Activated CD4-positive, alpha-beta T cell treated with anti-CD3 and anti-CD28 coated beads, Interleukin-2, amount 50 U/mL, for 1 hour (primary cell): ENCODE data around the gene PDZRN3.

Source experiments
- DNase-seq: peaks from one replicate; pipeline ENCODE4 v3.0.0-alpha.2; 2020

PDZRN3 gene

GRCh38 chr3:73552700-73553099, 72.0 kb downstream of the PDZRN3 start:
- no peak for DNase-seq

- no peak for DNase-seq
Measured at GRCh38 chr3:73550032-73550431, 74.7 kb downstream of the PDZRN3 start.

- DNase-seq: no peak
Measured at GRCh38 chr3:73549051-73549600, 75.6 kb downstream of the PDZRN3 start.

GRCh38 chr3:73548436-73548835, 76.3 kb downstream of the PDZRN3 start:
- no peak for DNase-seq

GRCh38 chr3:73547427-73548248, 77.1 kb downstream of the PDZRN3 start:
- no peak for DNase-seq

- no peak for DNase-seq
Measured at GRCh38 chr3:73546961-73547360, 77.8 kb downstream of the PDZRN3 start.

DNA sequence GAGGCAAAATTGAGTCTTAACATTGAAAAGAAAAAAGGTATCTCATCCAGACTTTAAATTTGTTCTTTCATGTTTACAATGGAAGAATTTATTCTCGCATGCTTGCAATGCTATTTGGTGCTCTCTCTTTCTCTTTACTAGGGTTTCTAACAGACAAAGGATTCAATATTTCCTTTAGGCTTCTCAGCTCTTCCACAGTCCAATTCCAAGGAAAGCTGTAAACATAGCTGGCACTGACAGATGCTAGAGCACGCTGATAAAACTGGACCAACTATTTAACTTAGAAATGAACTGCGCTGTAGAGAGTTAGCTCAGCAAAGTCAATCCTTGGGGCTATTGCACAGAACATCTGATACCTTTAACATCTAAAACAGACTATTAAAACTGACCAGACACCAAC, 81.3 kb downstream of the PDZRN3 start:
- DNase-seq: no peak

- DNase-seq: no peak
Measured at GRCh38 chr3:73542136-73542535, 82.6 kb downstream of the PDZRN3 start.

DNA sequence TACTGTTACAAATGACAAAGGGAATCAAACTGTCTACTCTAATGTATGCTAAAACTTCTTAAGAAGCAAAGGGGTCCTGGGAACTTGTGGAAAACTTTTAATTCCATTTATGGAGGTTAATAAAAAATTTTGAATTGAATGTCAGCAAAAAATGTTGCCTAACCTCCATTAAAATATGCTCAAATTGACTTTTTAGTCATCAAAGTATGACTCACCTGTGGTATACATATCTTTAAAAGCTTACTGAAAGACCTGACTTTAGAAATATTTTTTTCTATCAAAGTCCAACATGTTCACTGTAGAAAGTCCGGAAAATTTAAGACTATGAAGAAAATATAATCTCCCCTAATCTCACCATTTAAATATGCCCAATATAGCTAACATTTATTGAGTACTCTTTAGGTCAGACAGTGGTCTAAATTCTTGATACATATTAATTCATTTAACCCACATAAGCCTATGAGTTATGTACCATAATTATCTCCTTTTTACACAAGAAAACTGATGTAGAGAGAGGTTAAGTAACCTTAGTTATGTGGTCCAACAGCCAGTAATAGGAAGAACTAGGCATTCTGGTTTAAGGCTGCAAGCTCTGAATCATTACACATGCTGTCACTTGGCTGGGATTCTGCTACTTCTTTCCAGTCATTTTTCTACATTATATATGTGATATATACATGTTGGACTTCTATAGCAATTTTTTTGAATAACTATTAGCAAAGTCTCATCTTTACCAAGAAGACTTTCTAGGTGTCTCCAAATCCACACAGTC, 83.6 kb downstream of the PDZRN3 start:
- DNase-seq: no peak

- no peak for DNase-seq
Measured at GRCh38 chr3:73538486-73538885, 86.3 kb downstream of the PDZRN3 start.

GRCh38 chr3:73536952-73537351, 87.8 kb downstream of the PDZRN3 start:
- DNase-seq: no peak

DNA sequence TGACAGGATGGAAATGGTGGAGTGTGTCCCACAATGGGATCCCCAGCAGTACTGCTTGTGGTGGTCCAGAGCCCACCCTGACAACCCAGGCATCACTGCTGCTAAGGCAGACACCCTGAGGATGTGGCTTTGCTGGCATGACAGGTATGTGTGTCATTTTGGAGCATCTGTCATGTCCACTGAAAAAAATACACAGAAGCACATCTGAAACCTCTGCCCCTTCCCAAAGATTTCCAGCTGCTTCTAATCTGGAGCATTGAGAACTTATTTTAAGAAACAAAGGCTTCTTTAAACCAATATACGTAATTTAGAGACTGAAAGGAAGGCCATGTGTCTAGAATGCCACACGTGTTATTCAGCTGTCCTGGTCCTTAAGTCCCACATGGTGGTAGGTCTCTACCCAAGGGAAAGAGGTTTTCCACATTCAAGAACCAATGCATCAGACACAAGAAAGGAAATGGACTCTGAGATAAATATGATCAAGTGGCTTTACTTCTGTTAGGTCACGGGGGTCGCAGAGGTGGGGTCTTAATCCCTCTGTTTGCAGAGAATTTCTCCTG, 88.3 kb downstream of the PDZRN3 start:
- no peak for DNase-seq

DNA sequence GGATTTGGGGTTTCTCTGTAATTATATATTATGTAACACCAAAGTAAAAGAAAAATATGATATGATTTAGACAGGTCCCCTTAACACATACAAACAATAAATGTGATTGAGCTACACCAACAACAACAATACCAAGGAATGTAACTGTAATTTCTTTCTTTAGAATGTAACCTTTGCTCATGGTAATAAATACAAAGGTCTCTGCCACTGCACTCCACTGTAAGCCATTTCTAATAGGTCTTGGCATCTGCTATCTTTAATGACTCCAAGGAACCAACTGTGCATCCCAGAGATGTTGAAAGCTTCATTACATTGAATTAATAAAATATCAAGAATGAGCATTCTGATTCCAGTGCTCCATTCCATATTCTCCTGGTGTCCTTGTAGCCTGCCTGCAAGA, 88.8 kb downstream of the PDZRN3 start:
- no peak for DNase-seq

DNA sequence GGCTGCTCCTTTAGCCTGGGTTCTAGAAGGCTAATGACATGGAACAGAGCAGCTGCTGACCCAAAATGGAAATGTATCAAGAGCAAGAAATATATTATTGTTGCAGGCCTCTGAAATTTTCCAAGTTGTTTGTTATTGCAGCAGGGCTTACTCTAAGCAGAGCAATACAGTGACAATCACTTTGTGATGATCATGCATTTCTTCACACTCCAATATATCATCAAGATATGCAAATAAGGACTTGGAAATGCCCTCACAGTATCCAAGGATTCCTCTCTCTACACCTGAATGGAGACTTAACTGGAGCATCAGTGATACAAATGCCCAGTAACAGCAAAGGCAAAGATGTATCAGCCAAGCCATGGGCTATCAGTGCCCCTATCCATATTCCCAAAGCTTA, 89.6 kb downstream of the PDZRN3 start:
- no peak for DNase-seq

GRCh38 chr3:73530022-73530396, 94.7 kb downstream of the PDZRN3 start:
- DNase-seq: no peak

GRCh38 chr3:73529308-73530021, 95.3 kb downstream of the PDZRN3 start:
- no peak for DNase-seq

DNA sequence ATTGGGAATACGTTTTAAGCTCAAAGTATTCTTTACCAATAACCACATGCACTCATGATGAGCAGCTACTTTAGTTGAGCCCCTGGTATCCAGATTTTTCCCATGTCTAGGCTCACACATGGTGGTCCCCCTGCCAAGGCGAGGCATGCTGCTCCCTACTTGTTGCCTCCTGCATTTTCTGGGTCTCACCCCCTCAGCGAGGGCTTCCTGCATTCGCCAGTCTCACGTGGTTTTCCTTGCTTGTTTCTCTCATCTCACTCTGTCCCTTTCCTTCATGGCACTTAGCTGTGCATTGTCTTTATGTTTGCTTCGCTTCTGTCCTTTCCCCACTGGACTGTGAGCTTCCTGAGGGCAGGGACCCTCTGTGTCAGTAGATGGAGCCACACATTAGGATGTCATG, 99.2 kb downstream of the PDZRN3 start:
- no peak for DNase-seq

GRCh38 chr3:73523661-73524060, 101.1 kb downstream of the PDZRN3 start:
- no peak for DNase-seq

DNA sequence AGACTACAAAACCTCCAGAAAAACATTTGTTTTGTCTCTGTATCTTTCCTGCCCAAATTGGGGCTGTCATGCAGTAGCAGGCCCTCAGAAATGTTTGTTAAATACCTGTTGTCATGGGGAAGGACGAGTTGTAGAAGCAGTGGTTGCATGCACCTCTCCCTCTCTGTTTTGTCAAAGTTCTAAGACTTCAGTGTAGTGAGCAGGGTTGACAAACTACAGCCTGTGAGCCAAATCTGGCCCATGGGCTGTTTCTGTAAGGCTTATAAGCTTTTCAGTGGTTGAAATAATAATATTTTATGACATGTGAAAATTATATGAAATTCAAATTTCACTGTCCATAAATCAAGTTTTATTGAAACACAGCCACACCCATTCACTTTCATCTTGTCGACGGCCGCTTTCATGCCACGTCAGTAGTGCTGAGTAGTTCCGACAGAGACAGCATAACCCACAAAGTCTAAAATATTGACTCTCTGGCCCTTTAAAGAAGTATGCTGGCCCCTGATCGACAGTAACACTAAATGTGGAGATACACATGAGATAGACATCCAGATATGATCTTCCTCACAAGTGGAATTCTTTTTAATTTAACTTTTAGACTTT, 102.9 kb downstream of the PDZRN3 start:
- no peak for DNase-seq

DNA sequence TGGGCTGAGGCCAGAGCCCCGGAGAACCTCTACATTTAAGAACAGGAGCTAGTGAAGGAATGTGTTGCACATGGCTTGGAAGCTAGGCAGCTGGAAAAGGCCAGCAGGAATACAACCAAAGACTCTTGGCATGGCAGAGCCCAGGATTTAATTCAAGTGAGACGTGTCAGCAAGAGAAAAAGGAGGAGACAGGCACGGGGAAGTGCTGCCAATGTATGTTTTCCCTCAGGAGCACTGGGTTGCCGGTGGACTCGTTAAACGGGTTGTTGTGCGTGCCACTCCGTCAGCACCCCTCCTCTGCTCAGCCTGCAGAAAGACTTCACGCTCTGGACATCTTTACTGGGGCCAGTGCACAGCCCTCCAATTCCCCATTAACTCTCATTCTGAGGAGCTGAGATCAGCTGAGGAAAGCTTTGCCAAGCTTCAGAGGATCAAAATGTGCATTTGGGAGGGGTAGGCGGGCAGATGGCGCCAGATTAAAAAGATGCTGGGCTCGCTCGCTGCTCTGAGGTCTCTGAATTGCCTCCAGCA, 103.7 kb downstream of the PDZRN3 start:
- no peak for DNase-seq

- DNase-seq: no peak
Measured at GRCh38 chr3:73516631-73517030, 108.1 kb downstream of the PDZRN3 start.

DNA sequence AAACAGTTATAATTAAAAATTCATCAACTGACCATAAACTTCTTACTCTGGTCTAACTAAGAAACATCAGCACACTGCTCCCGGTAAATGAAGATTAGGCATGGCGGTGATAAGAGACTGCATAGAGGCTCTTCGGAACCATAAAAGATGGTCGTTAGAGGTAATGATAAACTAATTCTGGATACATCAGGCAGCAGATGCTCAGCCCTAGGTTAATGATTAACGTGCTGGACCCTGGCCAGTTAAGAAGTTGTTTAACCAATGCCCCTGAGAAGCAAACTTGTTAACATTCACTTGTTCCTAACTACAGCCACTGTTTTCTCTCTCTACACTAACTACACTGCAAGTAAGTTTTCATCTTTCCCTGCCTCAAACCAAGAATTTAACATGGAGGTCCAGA, 111.5 kb downstream of the PDZRN3 start:
- DNase-seq: no peak
